SK-N-SH treated with all-trans-retinoic acid at 6 μM for 48 hours (cell line): Measurements from ENCODE around the gene SEMA3G.

ENCODE experiments used
- ATAC-seq: fragments of 200-7000 bp; cut with Tn5 transposase; 3 replicates; pipeline ENCODE4 v1.9.1; 2020; ENCODE audit warnings: mild to moderate bottlenecking, moderate library complexity
- ARNTL ChIP-seq: fragments of 450-650 bp; formaldehyde crosslinking; IDR thresholded peaks from 2 replicates; pipeline ENCODE4 v1.5.0; 2020; ENCODE audit warnings: low read depth, mild to moderate bottlenecking, moderate library complexity, borderline replicate concordance
- BACH2 ChIP-seq: fragments of 250-450 bp; sonication (Bioruptor Pico); IDR thresholded peaks from 2 replicates; pipeline ENCODE4 v1.9.0; 2021; ENCODE audit warnings: mild to moderate bottlenecking, borderline replicate concordance
- CSDC2 ChIP-seq: fragments of 250-450 bp; sonication (Bioruptor Pico); IDR thresholded peaks from 2 replicates; pipeline ENCODE4 v1.5.0; 2020; ENCODE audit warnings: mild to moderate bottlenecking, moderate library complexity
- CSRNP3 ChIP-seq: fragments of 250-450 bp; sonication (Bioruptor Pico); IDR thresholded peaks from 2 replicates; pipeline ENCODE4 v1.5.1; 2021; ENCODE audit warnings: mild to moderate bottlenecking, moderate library complexity
- ESRRG ChIP-seq: fragments of 250-450 bp; sonication (Bioruptor Pico); IDR thresholded peaks from 2 replicates; pipeline ENCODE4 v1.6.1; 2021; ENCODE audit warnings: mild to moderate bottlenecking
- ISL1 ChIP-seq: fragments of 250-450 bp; sonication (Bioruptor Pico); IDR thresholded peaks from 2 replicates; pipeline ENCODE4 v2.1.2; 2022; ENCODE audit warnings: mild to moderate bottlenecking, moderate library complexity
- OSR1 ChIP-seq: fragments of 250-450 bp; sonication (Bioruptor Pico); IDR thresholded peaks from 2 replicates; pipeline ENCODE4 v1.8.0; 2022; ENCODE audit warnings: moderate library complexity, mild to moderate bottlenecking, inconsistent platforms
- PATZ1 ChIP-seq: fragments of 250-450 bp; sonication (Bioruptor Pico); IDR thresholded peaks from 2 replicates; pipeline ENCODE4 v1.8.0; 2020; ENCODE audit warnings: mild to moderate bottlenecking, moderate library complexity, borderline replicate concordance
- PPARA ChIP-seq: fragments of 250-450 bp; sonication (Bioruptor Pico); IDR thresholded peaks from 2 replicates; pipeline ENCODE4 v1.5.0; 2020; ENCODE audit warnings: mild to moderate bottlenecking, borderline replicate concordance
- TSHZ2 ChIP-seq: fragments of 250-450 bp; sonication (Bioruptor Pico); IDR thresholded peaks from 2 replicates; pipeline ENCODE4 v1.5.0; 2020; ENCODE audit warnings: mild to moderate bottlenecking, moderate library complexity
- ZC3H10 ChIP-seq: fragments of 250-450 bp; sonication (Bioruptor Pico); IDR thresholded peaks from 2 replicates; pipeline ENCODE4 v1.5.1; 2021; ENCODE audit warnings: mild to moderate bottlenecking, moderate library complexity
- ZNF565 ChIP-seq: fragments of 450-650 bp; formaldehyde crosslinking; conservative IDR thresholded peaks from 2 replicates; pipeline ENCODE4 v1.5.0; 2020; ENCODE audit warnings: low read depth, mild to moderate bottlenecking, moderate library complexity
- ZNF70 ChIP-seq: fragments of 450-650 bp; formaldehyde crosslinking; IDR thresholded peaks from 2 replicates; pipeline ENCODE4 v1.5.0; 2020; ENCODE audit warnings: mild to moderate bottlenecking, moderate library complexity
- ZNF8 ChIP-seq: fragments of 450-650 bp; formaldehyde crosslinking; IDR thresholded peaks from 2 replicates; pipeline ENCODE4 v1.5.0; 2020; ENCODE audit warnings: mild to moderate bottlenecking, moderate library complexity
- TF ChIP-seq, protein P1 (sequence below): fragments of 250-450 bp; sonication (Bioruptor Pico); IDR thresholded peaks from 2 replicates; pipeline ENCODE4 v1.8.0; 2021; ENCODE audit warnings: low read depth, mild to moderate bottlenecking, moderate library complexity, borderline replicate concordance
- TF ChIP-seq, protein P2 (sequence below): fragments of 250-450 bp; sonication (Bioruptor Pico); IDR thresholded peaks from 2 replicates; pipeline ENCODE4 v1.5.1; 2020; ENCODE audit warnings: low read depth, mild to moderate bottlenecking, moderate library complexity

Gene SEMA3G

DNA sequence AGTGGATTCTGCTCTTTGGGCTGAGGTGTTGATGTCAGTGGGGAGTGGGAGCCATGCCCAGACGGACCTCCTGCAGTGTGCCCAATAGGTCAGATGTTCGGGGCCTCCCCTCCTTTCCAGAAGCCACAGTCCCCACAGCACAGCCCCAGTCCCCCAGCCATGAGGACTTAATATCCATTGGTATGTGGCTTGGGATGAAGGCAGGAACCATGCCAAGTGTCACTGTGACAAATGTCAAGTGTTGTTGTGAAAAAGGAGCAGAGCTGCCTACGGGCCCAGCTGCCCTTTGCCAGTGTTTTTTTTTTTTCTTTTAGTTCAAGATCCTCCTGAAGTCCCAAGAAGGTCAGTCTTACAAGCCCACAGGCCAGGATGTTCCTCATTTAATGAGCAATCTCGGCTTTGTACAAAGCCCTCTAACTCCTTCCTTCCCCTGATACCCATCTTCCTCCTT is 12.2 kb downstream of the SEMA3G start:
- TF ChIP-seq ZNF70 (CRISPR knock-in tag) (no peak), ARNTL (no peak), PATZ1 (CRISPR knock-in tag) (no peak), ZNF565 (CRISPR knock-in tag) (no peak), ZNF8 (CRISPR knock-in tag) (no peak), PPARA (no peak), TSHZ2 (CRISPR knock-in tag) (no peak), CSRNP3 (no peak), ISL1 (CRISPR knock-in tag) (no peak), OSR1 (CRISPR knock-in tag) (no peak), CSDC2 (no peak)
- TF ChIP-seq, protein P1, sequence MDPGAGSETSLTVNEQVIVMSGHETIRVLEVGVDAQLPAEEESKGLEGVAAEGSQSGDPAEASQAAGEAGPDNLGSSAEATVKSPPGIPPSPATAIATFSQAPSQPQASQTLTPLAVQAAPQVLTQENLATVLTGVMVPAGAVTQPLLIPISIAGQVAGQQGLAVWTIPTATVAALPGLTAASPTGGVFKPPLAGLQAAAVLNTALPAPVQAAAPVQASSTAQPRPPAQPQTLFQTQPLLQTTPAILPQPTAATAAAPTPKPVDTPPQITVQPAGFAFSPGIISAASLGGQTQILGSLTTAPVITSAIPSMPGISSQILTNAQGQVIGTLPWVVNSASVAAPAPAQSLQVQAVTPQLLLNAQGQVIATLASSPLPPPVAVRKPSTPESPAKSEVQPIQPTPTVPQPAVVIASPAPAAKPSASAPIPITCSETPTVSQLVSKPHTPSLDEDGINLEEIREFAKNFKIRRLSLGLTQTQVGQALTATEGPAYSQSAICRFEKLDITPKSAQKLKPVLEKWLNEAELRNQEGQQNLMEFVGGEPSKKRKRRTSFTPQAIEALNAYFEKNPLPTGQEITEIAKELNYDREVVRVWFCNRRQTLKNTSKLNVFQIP = no peak
- no peak for ATAC-seq

DNA sequence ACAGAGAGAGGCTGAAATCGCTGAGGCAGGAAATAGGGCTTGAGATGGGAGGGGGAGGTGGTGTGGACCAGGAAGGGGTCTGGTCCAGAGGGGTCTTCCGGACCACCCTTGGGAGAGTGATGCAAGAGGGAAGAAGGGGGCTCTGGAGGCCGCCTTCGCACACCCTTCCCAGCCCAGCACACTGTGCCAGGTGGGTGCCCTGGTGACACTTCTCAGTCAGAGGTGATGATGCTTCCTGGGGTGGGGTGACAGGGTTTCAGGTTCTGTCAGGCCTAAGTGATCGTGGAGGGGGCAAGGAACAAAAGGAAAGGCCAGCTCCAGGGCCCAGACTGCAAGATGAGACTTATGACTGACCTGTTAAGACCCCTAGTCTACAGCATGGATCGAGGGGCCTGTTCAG is 12.7 kb downstream of the SEMA3G start:
- TF ChIP-seq TSHZ2 (CRISPR knock-in tag) = no peak
- TF ChIP-seq, protein P2, sequence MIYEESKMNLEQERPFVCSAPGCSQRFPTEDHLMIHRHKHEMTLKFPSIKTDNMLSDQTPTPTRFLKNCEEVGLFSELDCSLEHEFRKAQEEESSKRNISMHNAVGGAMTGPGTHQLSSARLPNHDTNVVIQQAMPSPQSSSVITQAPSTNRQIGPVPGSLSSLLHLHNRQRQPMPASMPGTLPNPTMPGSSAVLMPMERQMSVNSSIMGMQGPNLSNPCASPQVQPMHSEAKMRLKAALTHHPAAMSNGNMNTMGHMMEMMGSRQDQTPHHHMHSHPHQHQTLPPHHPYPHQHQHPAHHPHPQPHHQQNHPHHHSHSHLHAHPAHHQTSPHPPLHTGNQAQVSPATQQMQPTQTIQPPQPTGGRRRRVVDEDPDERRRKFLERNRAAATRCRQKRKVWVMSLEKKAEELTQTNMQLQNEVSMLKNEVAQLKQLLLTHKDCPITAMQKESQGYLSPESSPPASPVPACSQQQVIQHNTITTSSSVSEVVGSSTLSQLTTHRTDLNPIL (CRISPR knock-in tag) = no peak
- no peak for TF ChIP-seq ZNF8 (CRISPR knock-in tag)
- TF ChIP-seq, protein P1 = no peak
- no peak for TF ChIP-seq BACH2 (CRISPR knock-in tag)
- TF ChIP-seq ESRRG (CRISPR knock-in tag) = no peak
- TF ChIP-seq ISL1 (CRISPR knock-in tag) = no peak
- TF ChIP-seq ZC3H10 = no peak
- no peak for ATAC-seq
